ENCODE measurements around the gene CSNK2A1. TPM values are rescaled to one million over a fixed set of nuclear protein-coding genes. Genes with fewer than 3 reads are reported as not detected.

CSNK2A1 gene
- total RNA-seq, 4 donors from 2014 or later, result 67.5 to 86.3 (median 78.9) TPM

DNA sequence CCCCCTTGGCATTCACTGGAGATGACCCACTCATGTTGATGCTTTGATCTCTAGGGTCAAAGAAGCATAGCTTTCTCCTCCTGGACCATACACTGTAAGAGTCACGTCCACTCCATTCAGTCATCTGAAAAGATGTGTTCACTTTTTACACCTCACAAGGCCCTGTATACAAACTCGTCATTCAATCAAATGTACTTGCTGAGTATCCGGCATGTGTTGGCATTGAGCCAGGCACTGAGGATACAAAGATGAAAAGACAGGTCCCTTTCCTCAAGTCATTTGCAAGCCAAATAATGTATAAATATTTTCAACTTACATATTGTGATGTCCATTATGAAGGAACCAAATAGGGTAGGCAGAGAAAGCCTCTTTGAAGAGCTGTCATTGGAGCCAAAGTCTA, 32.6 kb upstream of the CSNK2A1 start:
- DNase-seq, result no peak
- Histone ChIP-seq H3K4me1 (peaks cover 6 to 24% (median 8%) of the 10 kb centered on the region in 3 donors), H3K27me3 (peaks cover 0 to 66% (median 0%) of the 10 kb centered on the region in 4 donors), H3K4me3 (no peak overlapping the region), H3K36me3 (no peaks in the 10 kb centered on the region), H3K27ac (no peak overlapping the region), H3K9me3 (no peaks in the 10 kb centered on the region)
- intact Hi-C loops (cut with DNase I), result no loop called here
- WGBS, 2 donors, result 47 to 53% methylated on average over 3 of the region's 3 CpGs
- TF ChIP-seq, protein P1, sequence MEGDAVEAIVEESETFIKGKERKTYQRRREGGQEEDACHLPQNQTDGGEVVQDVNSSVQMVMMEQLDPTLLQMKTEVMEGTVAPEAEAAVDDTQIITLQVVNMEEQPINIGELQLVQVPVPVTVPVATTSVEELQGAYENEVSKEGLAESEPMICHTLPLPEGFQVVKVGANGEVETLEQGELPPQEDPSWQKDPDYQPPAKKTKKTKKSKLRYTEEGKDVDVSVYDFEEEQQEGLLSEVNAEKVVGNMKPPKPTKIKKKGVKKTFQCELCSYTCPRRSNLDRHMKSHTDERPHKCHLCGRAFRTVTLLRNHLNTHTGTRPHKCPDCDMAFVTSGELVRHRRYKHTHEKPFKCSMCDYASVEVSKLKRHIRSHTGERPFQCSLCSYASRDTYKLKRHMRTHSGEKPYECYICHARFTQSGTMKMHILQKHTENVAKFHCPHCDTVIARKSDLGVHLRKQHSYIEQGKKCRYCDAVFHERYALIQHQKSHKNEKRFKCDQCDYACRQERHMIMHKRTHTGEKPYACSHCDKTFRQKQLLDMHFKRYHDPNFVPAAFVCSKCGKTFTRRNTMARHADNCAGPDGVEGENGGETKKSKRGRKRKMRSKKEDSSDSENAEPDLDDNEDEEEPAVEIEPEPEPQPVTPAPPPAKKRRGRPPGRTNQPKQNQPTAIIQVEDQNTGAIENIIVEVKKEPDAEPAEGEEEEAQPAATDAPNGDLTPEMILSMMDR (IDR thresholded peaks at IDR 0.05), result no peak
- TF ChIP-seq POLR2A (IDR thresholded peaks at IDR 0.05), result no peak

DNA sequence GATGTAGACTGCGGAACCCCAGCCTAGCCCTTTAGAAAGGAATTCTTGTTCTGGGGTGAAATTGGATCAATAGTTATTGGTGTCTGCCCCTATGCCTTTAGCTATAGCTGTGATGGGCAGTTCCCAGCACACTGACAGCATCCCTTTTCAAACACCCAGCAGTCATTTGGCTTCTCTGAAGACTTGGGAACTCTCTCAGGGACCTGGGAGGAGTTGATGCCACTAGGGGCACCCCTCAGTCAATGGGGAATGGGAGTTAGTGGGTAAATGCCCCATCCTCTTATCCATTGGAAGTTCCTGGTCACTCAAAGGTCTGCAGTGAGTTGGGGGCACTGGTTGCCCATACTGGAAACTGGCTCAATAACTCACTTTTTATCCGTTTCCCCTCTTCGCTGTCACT, 31.6 kb upstream of the CSNK2A1 start:
- intact Hi-C loops (cut with DNase I), result no loop called here

DNA sequence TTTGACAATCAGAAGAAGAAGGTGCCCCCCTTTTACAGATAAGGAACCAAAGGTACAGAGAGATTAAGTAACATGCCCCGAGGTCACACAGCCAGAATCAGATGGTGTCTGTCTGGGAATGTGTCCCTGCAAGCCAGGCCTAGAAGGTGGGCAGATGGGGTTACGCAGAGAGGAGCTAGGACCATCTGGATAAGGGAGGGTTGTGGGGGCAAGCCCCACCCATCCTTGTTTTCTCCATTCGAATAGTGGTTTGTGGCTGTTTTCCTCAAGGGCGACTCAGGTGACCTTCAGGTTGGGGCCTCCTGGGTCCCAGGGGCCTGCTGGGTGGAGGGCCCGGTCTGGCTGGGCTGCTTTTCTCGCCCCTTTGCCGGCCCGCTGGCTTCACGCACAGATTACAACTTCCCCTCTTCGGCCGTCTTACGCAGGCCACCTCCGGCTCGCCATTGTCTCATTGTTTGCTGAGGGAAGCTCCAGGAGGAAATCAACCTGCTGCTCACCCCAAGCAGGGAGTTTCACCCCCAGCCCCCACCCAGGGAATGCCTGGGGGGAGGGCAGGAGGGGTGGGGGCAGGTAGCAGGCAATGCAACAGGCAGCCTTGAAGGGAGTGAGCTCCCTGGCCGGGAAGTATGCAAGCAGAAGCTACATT, 30.8 kb upstream of the CSNK2A1 start:
- 36 to 67% methylated on average over 1 to 11 of the region's 15 CpGs for WGBS, 2 donors
- Histone ChIP-seq H3K9me3 (no peaks in the 10 kb centered on the region), H3K4me1 (peaks cover 6 to 27% (median 8%) of the 10 kb centered on the region in 3 donors), H3K36me3 (no peaks in the 10 kb centered on the region), H3K4me3 (no peak overlapping the region), H3K27ac (no peak overlapping the region), H3K27me3 (peaks cover 0 to 71% (median 0%) of the 10 kb centered on the region in 4 donors)
- intact Hi-C loops (cut with DNase I), result no loop called here
- DNase-seq, result no peak
- TF ChIP-seq POLR2A (IDR thresholded peaks at IDR 0.05), result no peak
- TF ChIP-seq, protein P1 (IDR thresholded peaks at IDR 0.05), result no peak

More for the DNA sequence above, 31.6 kb upstream of the CSNK2A1 start:
- Histone ChIP-seq H3K4me3 (no peak overlapping the region), H3K4me1 (peaks cover 6 to 27% (median 8%) of the 10 kb centered on the region in 3 donors), H3K27ac (no peak overlapping the region), H3K27me3 (peaks cover 0 to 66% (median 0%) of the 10 kb centered on the region in 4 donors), H3K36me3 (no peaks in the 10 kb centered on the region), H3K9me3 (no peaks in the 10 kb centered on the region)
- TF ChIP-seq POLR2A (IDR thresholded peaks at IDR 0.05), result no peak
- TF ChIP-seq, protein P1 (IDR thresholded peaks at IDR 0.05), result no peak
- 96% methylated on average over 3 of the region's 3 CpGs for WGBS, 2 donors
- DNase-seq, result no peak

DNA sequence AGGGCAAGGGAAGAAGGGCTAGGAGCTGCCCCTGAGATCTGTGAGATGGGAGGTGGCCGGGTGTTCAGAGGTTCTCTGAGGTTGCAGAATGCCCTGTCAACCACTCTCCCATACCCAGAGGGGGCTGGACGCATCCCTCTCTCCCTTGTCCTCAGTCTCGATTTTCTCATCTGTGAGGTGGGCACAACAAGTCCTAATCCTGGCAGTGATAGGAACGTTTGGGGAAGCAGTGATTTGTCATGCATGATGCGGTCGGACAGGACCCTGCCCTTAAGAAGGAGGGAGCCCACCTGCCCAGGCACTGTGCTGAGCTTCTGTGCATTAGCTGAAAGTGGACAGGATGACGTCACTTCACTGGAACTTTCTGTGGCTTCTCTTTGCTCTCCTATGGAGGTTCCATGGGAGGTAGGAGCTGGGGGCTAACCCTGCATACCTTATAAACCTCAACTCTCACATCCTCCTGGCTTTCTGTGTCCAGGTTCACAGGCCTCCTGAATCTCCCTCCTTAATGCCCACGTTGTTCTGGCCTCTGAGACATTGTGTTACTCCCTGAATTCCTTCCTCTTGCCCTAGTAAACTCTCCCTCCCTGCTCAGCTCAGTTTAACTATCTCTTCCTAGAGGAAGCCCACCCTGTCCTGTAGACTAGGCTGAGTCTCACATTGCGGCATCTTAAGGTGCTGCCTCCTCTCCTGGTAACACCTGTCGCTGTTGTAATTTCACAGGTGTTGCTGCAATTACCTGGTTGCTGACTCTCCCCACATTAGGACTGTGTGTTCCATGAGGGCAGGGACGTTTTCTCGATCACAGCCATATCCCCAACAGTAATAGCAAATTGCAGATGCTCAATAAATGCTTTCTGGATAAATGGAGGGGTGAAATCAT, 30.1 kb upstream of the CSNK2A1 start:
- WGBS, 2 donors, result 59 to 61% methylated on average over 6 to 9 of the region's 12 CpGs
- H3K9me3 ChIP-seq, result no peaks in the 10 kb centered on the region
- intact Hi-C loops (cut with DNase I), result no loop called here
- no peaks in the 10 kb centered on the region for H3K36me3 ChIP-seq
- H3K4me1 ChIP-seq, result peaks cover 6 to 27% (median 8%) of the 10 kb centered on the region in 3 donors
- no peak overlapping the region for H3K4me3 ChIP-seq
- peaks cover 0 to 78% (median 0%) of the 10 kb centered on the region in 4 donors for H3K27me3 ChIP-seq
- DNase-seq, result no peak
- H3K27ac ChIP-seq, result no peak overlapping the region
- TF ChIP-seq, protein P1 (IDR thresholded peaks at IDR 0.05), result no peak
- TF ChIP-seq POLR2A (IDR thresholded peaks at IDR 0.05), result no peak

DNA sequence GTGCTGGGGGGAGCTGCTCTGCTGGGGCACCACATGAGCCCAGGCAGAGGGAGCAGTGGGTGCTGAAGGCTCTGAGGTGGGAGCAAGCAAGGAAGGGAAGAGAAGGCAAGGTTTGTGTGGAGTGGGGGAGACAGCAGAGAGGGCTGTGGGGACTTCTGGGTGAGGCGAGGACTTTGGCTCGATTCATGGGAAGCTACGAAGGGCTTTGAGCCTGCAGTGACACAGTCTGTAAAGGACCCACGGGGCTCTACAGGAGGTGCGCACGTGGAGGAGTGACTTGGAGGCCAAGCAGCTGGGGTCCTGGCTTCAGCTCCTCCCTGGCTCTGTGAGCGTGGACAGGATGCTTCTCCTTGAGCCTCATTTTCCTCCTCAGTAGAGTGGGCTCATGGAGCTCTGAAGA, 29.1 kb upstream of the CSNK2A1 start:
- TF ChIP-seq, protein P1 (IDR thresholded peaks at IDR 0.05), result no peak
- TF ChIP-seq POLR2A (IDR thresholded peaks at IDR 0.05), result no peak
- 51 to 76% methylated on average over 6 to 7 of the region's 7 CpGs for WGBS, 2 donors
- no peak overlapping the region for H3K4me3 ChIP-seq
- H3K36me3 ChIP-seq, result no peaks in the 10 kb centered on the region
- peaks cover 0 to 87% (median 2%) of the 10 kb centered on the region in 4 donors for H3K27me3 ChIP-seq
- no peak for DNase-seq
- H3K27ac ChIP-seq, result no peak overlapping the region
- H3K9me3 ChIP-seq, result no peaks in the 10 kb centered on the region
- intact Hi-C loops (cut with DNase I), result no loop called here
- peaks cover 6 to 35% (median 11%) of the 10 kb centered on the region in 3 donors for H3K4me1 ChIP-seq
